HG03039 (cell line): Measurements from ENCODE around the gene CCNE1.
A peak's percentile ranks its signal among the peaks of the same experiment; 100 is the strongest.

Source experiments
- ATAC-seq: cut with Tn5 transposase; IDR thresholded peaks from one replicate; pipeline ENCODE4 v1.9.1; 2021; ENCODE audit warnings: mild to moderate bottlenecking, moderate library complexity; ENCODE audit not compliant: unreplicated experiment

CCNE1 gene

GRCh38 chr19:29841559-29842367 is 30.0 kb downstream of the CCNE1 start:
- ATAC-seq: no peak

GRCh38 chr19:29842471-29843179 is 30.8 kb downstream of the CCNE1 start:
- no peak for ATAC-seq

DNA sequence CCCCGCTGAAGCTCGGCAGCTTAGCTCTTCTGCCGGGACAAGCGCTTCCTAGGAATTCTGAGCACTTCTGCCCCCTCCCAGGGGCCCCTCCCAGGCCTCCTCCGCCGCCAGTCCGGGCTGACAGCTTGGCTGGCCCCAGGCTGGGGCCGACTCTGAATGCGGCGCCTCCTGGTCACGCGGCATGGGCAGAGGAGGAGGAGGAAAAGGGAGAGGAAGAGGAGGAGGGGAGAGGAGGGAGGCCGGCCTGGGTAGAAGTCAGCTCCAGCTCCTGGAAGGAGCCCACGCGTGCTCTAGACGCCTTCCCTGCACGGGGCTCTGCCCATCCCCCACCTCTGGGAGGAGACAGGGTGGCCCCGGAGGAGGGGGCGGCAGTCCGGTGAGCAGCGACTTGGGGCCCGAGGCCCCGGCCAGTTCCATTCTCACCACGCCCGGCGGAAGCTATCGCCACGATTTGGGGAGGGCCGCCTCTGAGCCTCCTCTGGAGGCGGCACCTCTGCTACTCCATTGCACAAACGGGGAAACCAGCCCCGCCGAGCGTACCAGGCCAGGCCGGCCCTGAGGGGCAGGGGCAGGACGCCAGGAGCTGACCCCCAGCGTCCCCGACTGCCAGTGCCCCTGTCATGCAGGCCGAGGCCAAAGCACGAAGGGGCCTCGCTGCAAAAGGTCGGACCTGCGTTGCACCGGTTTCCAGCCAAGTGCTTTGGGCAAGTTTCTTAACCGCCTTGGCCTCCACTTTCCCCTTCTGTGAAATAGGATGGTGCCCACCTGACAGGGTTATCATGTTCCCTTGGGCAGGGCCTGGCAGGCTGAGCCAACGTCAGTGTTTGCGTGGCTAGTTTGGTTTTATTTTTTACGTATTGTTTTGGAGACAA is 31.6 kb downstream of the CCNE1 start:
- ATAC-seq: no peak

- ATAC-seq: peak; percentile 70
Measured at GRCh38 chr19:29844891-29845573, 33.2 kb downstream of the CCNE1 start.

DNA sequence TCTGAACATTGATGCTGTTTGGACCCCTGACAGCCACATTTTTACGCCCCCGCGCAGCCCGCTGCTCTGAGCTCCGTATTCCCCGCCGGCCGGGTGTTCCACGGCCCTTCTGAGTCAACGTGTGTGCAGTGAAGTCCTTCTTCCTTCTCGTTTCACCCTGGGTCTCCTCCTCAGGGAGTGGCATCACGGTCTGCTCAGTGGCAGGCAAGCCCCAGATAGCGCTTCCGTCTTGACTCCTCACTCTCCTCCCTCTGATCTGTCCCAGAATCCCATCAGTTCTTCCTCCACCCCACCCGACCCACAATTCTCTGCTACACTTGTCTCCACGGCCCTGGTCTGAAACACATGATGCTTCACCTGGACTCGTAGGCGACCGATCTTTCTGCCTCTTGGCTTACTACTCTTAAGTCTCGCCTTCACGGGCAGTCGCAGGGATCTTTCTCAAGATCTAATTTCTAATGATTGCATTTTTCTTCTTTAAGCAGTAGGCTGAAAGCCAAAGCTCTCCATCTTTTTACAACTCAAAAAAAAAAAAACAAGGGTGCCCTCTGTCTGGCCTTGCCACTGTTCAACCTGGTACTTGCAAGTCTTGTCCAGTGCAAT is 33.9 kb downstream of the CCNE1 start:
- no peak for ATAC-seq

GRCh38 chr19:29849208-29849607 is 37.4 kb downstream of the CCNE1 start:
- ATAC-seq: no peak

DNA sequence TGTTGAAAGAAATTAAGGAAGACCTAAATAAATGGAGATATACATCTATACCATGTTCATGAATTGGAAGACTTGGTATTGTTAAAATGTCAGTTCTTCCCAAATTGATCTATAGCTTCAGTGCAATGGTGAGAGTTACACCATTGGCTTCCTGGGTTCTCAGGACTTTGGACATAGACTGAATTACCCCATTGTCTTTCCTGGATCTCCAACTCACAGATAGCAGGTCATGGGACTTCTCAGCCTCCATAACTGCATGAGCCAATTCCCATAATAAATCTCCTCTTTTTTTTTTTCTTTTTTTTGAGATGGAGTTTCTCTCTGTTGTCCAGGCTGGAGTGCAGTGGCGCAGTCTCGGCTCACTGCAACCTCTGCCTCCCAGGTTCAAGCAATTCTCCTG is 38.7 kb downstream of the CCNE1 start:
- ATAC-seq: no peak

- ATAC-seq: no peak
Measured at GRCh38 chr19:29851769-29852521, 40.2 kb downstream of the CCNE1 start.

DNA sequence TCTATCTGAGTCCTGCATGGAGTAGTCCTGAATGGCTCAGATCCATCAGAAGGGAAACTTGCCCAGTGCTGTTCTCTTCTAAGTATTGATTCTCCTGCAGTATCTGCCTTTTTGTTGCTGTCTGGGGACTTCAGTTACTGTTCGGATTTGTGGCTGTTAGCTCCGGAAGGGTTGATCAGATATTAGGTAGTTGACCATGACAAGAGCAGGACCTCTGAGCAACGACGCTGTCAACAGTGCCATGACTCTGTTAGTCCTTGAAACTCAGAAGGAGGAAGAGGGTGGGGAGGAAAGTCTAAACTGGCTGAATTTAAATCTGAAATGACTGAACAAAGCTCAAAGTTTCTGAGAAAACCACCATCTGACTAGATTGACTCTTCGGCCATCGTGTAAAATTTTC is 42.2 kb downstream of the CCNE1 start:
- ATAC-seq: no peak

DNA sequence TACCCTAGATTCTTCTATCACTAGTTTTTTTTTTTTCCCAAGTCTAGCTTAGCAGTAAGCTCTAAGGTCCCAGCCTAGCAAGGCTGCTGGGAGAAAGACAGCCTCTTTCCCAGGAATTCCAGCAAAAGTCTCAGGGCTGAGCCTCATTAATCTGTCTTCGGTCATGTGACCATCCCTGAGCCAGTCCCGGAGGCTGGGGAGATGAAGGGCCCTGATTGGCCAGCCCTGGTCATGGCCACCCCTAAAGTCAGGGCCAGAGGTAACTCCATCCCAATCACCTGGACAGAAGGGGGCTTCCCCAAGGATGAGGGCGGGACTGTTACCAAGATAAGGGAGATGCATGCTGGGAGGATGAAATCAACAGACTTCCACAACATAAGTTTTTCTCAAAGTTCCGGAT is 43.3 kb downstream of the CCNE1 start:
- no peak for ATAC-seq

DNA sequence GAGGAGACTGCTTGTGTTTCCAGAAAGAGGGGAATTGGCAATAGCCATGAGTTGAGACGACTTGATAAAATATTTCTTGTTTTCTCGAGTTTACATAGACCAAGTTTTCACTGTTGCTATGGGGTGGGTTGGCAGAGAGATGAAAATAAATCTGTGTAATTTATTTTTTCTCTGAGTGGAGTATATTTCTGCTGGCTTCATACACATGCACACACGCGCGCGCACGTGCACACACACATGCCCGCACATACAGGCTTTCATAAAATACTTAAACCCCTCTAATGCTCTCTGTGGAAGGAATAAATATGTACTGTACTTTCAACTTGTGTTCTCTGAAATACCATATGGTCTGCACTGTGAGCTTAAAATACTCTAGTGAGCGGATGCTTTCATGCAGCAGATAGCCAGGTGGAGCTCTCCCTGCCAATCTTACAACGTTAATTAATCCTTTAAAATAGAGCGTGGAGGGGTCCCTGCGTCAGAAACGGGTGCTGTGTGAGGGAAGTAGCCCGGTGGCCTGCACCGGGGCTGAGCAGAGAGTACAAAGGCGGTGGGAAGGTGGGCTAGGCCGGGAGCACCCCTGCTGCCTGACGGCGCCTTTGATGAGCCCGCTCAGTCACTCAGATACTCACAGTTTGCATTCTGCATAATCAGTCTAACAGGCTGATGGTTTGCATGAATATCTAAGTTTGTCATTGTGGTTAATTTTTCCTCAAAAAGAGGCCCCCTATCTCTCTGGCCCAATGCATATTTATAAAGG is 44.1 kb downstream of the CCNE1 start:
- no peak for ATAC-seq

DNA sequence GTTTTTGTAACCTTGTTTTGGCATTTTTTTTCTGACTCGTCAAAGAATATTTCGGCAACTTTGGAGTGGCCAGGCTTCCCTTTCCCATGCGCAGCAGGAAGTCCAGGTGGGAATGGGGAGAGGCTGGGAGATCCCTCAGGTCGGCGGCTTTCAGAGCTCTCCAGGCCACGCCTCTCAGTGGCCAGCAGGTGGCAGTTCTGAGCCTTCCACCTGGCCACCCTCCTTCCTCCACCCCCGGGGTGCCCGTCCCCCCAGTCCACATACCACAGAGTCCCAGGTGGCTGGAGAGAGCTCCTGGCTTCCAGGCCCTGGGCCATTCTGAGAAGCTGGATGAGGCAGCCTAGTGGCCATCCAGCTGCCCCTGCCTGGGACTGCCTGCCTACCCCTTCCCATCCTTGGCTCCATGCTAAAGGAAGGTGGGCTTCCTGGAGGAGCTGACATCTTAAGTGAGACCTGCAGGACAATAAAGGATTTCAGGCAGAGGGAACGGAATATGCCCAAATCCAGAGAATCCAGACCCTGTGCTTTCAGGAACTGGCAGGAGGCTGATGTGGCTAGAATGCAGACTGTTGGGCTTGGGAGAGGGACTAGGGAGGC is 46.3 kb downstream of the CCNE1 start:
- ATAC-seq: no peak

DNA sequence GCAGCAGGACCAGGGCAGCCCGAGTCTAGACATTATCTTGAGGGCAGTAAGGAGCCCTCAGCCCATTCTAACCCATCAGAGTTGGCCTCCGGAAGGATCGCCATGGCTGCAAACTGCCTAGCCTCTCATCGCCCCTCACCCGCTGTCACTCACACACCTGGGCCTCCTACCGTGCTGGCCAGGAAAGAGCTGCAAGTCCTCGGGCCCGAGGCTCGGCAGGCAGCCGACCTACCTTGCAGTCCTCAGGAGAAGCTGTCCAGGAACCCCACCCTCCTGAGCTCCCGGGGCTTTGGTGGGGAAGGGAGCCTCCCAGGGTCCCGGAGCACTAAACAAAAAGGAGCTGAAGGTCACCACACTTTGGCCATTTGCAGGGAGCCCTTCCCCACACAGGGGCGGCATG is 46.8 kb downstream of the CCNE1 start:
- no peak for ATAC-seq

DNA sequence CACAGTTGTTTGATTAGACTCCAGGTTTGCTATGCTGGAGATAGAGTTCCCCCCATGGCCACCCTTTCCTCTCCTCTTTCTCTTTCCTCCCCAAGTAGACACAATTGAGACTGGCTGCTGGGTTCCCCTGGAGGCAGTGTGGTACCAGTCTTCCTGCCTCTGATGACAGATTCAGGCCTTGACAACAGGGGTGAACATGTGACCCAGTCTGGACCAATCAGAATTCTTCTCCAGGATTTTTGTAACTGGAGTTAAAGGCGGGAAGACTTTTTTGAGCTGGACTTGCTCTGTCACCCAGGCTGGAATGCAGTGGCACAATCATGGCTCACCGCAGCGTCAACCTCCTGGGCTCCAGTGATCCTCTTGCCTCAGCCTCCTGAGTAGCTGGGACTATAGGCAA is 48.7 kb downstream of the CCNE1 start:
- no peak for ATAC-seq

GRCh38 chr19:29861574-29861973 is 49.8 kb downstream of the CCNE1 start:
- ATAC-seq: no peak

DNA sequence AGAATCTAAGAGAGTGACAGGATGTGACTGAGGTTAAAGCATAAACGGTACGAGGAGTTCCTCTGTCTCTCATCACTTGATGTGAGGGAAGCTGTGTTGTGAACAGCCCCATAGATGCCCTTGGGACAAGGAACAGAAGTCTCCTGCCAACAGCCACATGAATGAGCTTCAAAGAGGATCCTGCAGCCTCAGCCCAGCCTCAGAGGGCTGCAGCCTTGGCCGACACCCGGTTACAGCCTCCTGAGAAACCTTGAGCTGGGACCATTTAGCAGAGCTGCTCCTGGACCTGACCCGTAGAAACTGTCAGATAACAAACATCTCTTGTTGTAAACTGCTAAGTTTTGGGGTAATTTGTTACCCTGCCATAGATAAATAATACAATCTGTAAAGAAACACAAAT is 54.2 kb downstream of the CCNE1 start:
- no peak for ATAC-seq

DNA sequence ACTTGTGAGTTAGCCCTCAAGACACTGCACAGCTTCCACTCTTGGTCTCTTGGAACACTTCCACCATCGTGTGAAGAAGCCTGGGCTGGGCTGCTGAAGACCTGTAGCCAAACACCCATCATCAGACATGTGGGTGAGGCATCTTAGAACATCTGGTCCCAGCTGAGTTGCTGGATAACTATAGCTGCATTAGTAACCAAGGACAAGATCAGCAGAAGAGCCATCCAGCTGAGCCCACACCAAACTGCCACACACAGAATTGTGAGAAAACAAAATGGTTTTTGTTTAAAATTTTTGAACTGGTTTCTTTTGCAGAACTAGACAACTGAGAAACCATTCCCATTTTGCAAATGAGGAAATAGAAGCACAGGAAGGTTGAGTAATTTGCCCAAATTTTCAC is 56.2 kb downstream of the CCNE1 start:
- no peak for ATAC-seq

DNA sequence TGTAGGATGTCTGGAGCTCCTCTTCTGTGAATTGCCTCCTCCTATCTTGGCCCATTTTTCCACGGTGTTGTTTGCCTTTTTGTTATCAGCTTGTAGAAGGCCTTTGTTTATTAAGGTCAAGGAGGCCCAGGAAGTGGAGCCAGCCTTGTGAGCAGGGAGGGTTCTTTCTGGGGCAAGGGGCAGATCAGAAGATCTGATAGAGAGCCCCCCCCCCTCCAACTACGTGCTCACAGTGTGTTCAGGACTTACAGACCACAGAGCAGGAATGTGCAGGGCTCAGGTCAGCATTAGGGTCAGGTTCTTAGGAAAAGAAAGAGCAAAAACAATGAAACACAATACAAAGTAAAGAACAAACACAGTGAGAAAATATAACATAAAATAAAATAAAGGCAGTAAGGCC is 59.4 kb downstream of the CCNE1 start:
- no peak for ATAC-seq
